ENCODE measurements around the gene DTHD1. TPM values are rescaled to one million over a fixed set of nuclear protein-coding genes. Genes with fewer than 3 reads are reported as not detected.

Gene DTHD1
- total RNA-seq, 1 experiment from 2014 or later = not detected

DNA sequence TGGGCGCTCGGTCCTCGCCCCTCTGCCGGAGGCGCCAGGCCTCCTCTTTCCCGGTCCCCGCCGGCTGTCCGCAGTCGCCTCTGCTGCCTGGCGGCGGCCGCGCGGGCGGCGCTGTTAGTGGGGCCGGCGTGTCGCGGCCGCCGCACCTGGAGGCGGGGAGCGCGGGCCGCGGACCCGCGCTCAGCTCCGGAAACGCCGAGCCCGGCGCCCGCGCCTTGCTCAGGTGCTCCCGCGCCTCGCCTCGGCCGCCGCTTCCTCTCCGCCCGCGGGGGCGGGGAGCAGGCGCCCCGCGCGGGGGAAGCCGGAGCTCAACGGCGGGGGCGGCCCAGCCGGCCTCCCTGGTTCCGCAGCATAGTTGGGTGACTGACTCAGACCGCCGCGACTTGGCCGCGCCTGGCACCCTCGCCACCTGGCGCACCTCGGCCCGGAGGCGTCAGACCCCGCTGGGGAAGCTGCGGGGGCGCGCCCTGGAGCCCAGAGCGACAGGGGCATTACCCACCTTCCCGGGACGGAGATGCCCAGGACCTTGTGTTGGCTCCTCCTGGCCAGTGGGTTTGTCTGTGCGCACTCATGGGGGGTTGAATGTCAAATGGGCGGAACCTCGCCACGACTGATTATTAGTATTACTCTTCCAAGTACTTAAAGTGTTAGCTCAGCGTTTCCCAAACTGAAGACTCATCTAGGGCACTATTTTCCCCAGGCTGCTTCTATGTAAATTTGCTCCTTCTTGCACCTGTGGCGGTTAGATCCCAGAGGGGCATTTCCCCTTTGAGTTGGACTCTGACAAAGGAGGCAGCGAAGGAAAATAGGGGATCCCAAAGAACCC is 36.9 kb upstream of the DTHD1 start, which contains the start of gene ARAP2:
TSS of gene ARAP2 (minus strand) at position 258 of the 826 bp plus-strand sequence. CDS start 15,028 bp downstream, outside the sequence.
- Histone ChIP-seq H3K9me3 (ENCODE audit: control insufficient read depth in 1 of 2, insufficient read depth in 1 of 2, low read depth in 1 of 2, low read length in 2 of 2) (no peaks in the 10 kb centered on the region), H3K36me3 (ENCODE audit: control insufficient read depth in 1 of 2, insufficient read depth in 2 of 2, low read length in 2 of 2) (no peaks in the 10 kb centered on the region), H3K27ac (ENCODE audit: low read depth, low read length) (peak within 1 kb of the TSS; percentile 88), H3K9ac (ENCODE audit: low read length) (peak within 1 kb of the TSS; percentile 77), H2AFZ (ENCODE audit: low read depth, low read length, poor library complexity, severe bottlenecking) (peak within 1 kb of the TSS; percentile 49), H3K27me3 (ENCODE audit: insufficient read depth, low read length) (no peaks in the 10 kb centered on the region), H3K4me2 (ENCODE audit: low read length) (peak within 1 kb of the TSS; percentile 91), H3K9me2 (ENCODE audit: insufficient read depth) (no peaks in the 10 kb centered on the region), H4K20me1 (ENCODE audit: insufficient read depth) (no peaks in the 10 kb centered on the region), H3K4me3 (replicated peaks in 1 of 2; ENCODE audit: low read depth in 1 of 2, low read length in 2 of 2) (peak within 1 kb of the TSS; percentile 73 to 78), H3K79me2 (ENCODE audit: insufficient read depth, low read length) (peaks cover 45% of the 10 kb centered on the region), H3K4me1 (ENCODE audit: control insufficient read depth in 1 of 2, insufficient read depth in 2 of 2, low read length in 2 of 2) (peaks cover 18 to 29% of the 10 kb centered on the region in 2 experiments)
- intact Hi-C loops (cut with micrococcal nuclease) = no loop called here
- DNase-seq (ENCODE audit: low read depth, low spot score) (peak; percentile 61), ATAC-seq (peak; percentile 81)
- POLR2A ChIA-PET = interaction anchor here (0.7 kb wide), 1 partner anchor 22 kb away, joined by 3 read pairs; no protein-coding TSS in a partner anchor
- CTCF ChIA-PET = interaction anchor here (1.0 to 1.7 kb wide), 2 partner anchors 8 to 155 kb away, joined by 3 to 6 read pairs; no protein-coding TSS in a partner anchor
- BruUV-seq (replicated peaks) = no TSS peak
- RAD21 ChIA-PET (ENCODE audit: low non-redundant PET in 1 of 2, low total read pairs in 2 of 2, uncharacterized antibody in 2 of 2, unreplicated experiment in 2 of 2) = no interaction called here
- TF ChIP-seq ELF1 (IDR thresholded peaks at IDR 0.05; ENCODE audit: borderline replicate concordance, low read depth) = no peak
- TF ChIP-seq EZH2phosphoT487 (IDR thresholded peaks at IDR 0.05; ENCODE audit: borderline replicate concordance) = no peak
- TF ChIP-seq FOSL1 (IDR thresholded peaks at IDR 0.05; ENCODE audit: low read depth) = peak; percentile 56
- TF ChIP-seq, protein P1, sequence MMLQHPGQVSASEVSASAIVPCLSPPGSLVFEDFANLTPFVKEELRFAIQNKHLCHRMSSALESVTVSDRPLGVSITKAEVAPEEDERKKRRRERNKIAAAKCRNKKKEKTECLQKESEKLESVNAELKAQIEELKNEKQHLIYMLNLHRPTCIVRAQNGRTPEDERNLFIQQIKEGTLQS (IDR thresholded peaks at IDR 0.05) = no peak
- TF ChIP-seq, protein P2, sequence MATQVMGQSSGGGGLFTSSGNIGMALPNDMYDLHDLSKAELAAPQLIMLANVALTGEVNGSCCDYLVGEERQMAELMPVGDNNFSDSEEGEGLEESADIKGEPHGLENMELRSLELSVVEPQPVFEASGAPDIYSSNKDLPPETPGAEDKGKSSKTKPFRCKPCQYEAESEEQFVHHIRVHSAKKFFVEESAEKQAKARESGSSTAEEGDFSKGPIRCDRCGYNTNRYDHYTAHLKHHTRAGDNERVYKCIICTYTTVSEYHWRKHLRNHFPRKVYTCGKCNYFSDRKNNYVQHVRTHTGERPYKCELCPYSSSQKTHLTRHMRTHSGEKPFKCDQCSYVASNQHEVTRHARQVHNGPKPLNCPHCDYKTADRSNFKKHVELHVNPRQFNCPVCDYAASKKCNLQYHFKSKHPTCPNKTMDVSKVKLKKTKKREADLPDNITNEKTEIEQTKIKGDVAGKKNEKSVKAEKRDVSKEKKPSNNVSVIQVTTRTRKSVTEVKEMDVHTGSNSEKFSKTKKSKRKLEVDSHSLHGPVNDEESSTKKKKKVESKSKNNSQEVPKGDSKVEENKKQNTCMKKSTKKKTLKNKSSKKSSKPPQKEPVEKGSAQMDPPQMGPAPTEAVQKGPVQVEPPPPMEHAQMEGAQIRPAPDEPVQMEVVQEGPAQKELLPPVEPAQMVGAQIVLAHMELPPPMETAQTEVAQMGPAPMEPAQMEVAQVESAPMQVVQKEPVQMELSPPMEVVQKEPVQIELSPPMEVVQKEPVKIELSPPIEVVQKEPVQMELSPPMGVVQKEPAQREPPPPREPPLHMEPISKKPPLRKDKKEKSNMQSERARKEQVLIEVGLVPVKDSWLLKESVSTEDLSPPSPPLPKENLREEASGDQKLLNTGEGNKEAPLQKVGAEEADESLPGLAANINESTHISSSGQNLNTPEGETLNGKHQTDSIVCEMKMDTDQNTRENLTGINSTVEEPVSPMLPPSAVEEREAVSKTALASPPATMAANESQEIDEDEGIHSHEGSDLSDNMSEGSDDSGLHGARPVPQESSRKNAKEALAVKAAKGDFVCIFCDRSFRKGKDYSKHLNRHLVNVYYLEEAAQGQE (IDR thresholded peaks at IDR 0.05; ENCODE audit: low read depth) = no peak
- TF ChIP-seq POLR2A (IDR thresholded peaks at IDR 0.05; ENCODE audit: borderline replicate concordance, extremely low read depth, insufficient read depth, insufficient read length) = peak; percentile 39
- TF ChIP-seq CEBPB (IDR thresholded peaks at IDR 0.05; ENCODE audit: low read depth) = no peak
- TF ChIP-seq, protein P3, sequence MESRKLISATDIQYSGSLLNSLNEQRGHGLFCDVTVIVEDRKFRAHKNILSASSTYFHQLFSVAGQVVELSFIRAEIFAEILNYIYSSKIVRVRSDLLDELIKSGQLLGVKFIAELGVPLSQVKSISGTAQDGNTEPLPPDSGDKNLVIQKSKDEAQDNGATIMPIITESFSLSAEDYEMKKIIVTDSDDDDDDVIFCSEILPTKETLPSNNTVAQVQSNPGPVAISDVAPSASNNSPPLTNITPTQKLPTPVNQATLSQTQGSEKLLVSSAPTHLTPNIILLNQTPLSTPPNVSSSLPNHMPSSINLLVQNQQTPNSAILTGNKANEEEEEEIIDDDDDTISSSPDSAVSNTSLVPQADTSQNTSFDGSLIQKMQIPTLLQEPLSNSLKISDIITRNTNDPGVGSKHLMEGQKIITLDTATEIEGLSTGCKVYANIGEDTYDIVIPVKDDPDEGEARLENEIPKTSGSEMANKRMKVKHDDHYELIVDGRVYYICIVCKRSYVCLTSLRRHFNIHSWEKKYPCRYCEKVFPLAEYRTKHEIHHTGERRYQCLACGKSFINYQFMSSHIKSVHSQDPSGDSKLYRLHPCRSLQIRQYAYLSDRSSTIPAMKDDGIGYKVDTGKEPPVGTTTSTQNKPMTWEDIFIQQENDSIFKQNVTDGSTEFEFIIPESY (IDR thresholded peaks at IDR 0.05; ENCODE audit: extremely low read depth, insufficient replicate concordance, low read length) = no peak
- no peak for TF ChIP-seq CBX3 (IDR thresholded peaks at IDR 0.05; ENCODE audit: low read depth)
- no peak for TF ChIP-seq TCF7L2 (IDR thresholded peaks at IDR 0.05; ENCODE audit: borderline replicate concordance, extremely low read depth, insufficient read depth, insufficient read length)
- TF ChIP-seq EGR1 (IDR thresholded peaks at IDR 0.05; ENCODE audit: low read depth) = peak; percentile 96
- TF ChIP-seq JUND (IDR thresholded peaks at IDR 0.05) = peak; percentile 59
- TF ChIP-seq, protein P4, sequence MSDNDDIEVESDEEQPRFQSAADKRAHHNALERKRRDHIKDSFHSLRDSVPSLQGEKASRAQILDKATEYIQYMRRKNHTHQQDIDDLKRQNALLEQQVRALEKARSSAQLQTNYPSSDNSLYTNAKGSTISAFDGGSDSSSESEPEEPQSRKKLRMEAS (IDR thresholded peaks at IDR 0.05) = peak; percentile 64
- TF ChIP-seq SP1 (IDR thresholded peaks at IDR 0.05; ENCODE audit: low read depth) = peak; percentile 68
- peak; percentile 51 for TF ChIP-seq POLR2AphosphoS5 (IDR thresholded peaks at IDR 0.05; ENCODE audit: low read depth, low read length)
- TF ChIP-seq, protein P5, sequence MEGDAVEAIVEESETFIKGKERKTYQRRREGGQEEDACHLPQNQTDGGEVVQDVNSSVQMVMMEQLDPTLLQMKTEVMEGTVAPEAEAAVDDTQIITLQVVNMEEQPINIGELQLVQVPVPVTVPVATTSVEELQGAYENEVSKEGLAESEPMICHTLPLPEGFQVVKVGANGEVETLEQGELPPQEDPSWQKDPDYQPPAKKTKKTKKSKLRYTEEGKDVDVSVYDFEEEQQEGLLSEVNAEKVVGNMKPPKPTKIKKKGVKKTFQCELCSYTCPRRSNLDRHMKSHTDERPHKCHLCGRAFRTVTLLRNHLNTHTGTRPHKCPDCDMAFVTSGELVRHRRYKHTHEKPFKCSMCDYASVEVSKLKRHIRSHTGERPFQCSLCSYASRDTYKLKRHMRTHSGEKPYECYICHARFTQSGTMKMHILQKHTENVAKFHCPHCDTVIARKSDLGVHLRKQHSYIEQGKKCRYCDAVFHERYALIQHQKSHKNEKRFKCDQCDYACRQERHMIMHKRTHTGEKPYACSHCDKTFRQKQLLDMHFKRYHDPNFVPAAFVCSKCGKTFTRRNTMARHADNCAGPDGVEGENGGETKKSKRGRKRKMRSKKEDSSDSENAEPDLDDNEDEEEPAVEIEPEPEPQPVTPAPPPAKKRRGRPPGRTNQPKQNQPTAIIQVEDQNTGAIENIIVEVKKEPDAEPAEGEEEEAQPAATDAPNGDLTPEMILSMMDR (IDR thresholded peaks at IDR 0.05 in 2 of 3, conservative IDR thresholded peaks at IDR 0.05 in 1 of 3; ENCODE audit: borderline replicate concordance in 1 of 3, insufficient read depth in 1 of 3, low read depth in 2 of 3, low read length in 2 of 3) = no peak
- no peak for TF ChIP-seq EZH2 (IDR thresholded peaks at IDR 0.05)
- TF ChIP-seq YY1 (IDR thresholded peaks at IDR 0.05; ENCODE audit: extremely low read depth, insufficient replicate concordance, low read depth, low read length) = no peak

Data from HCT116 (cell line).